DOHH2 (cell line): Measurements from ENCODE around the gene GAPT.
A peak's percentile ranks its signal among the peaks of the same experiment; 100 is the strongest.

Experiments used
- H3F3A ChIP-seq: fragments of 200-600 bp; sonication (generic), shearing (Covaris generic); 2 replicates; pipeline ENCODE4 v1.6.0; 2016; ENCODE audit warnings: antibody characterized with exemption, mild to moderate bottlenecking; ENCODE audit not compliant: control insufficient read depth, insufficient read depth
- H3K27ac ChIP-seq: fragments of 200-600 bp; sonication (generic); 2 replicates; pipeline ENCODE4 v1.5.1; 2014; ENCODE audit warnings: low read depth, mild to moderate bottlenecking, low read length, moderate library complexity
- H3K27me3 ChIP-seq: fragments of 200-600 bp; sonication (generic); 2 replicates; pipeline ENCODE4 v1.6.1; 2014; ENCODE audit warnings: mild to moderate bottlenecking, low read length, mixed read lengths; ENCODE audit not compliant: control insufficient read depth
- H3K36me3 ChIP-seq: fragments of 200-600 bp; sonication (generic); 2 replicates; pipeline ENCODE4 v1.6.1; 2014; ENCODE audit warnings: mild to moderate bottlenecking, low read length, moderate library complexity, mixed read lengths; ENCODE audit not compliant: control insufficient read depth
- H3K4me1 ChIP-seq: fragments of 200-600 bp; sonication (generic); 2 replicates; pipeline ENCODE4 v1.6.1; 2014; ENCODE audit warnings: mild to moderate bottlenecking, low read length, mixed read lengths; ENCODE audit not compliant: control insufficient read depth
- H3K4me2 ChIP-seq: fragments of 200-600 bp; sonication (generic); 2 replicates; pipeline ENCODE4 v1.6.0; 2014; ENCODE audit warnings: mild to moderate bottlenecking, low read length, moderate library complexity
- H3K4me3 ChIP-seq: fragments of 200-600 bp; sonication (generic); 2 replicates; pipeline ENCODE4 v1.5.1; 2014; ENCODE audit warnings: mild to moderate bottlenecking, low read length, mixed read lengths
- H3K79me2 ChIP-seq: fragments of 200-600 bp; sonication (generic); 2 replicates; pipeline ENCODE4 v1.6.1; 2014; ENCODE audit warnings: mild to moderate bottlenecking, low read length, mixed read lengths; ENCODE audit not compliant: control insufficient read depth
- H3K9me2 ChIP-seq: fragments of 200-600 bp; sonication (generic); replicated peaks from 2 replicates; pipeline ENCODE4 v1.6.1; 2014; ENCODE audit warnings: mild to moderate bottlenecking, low read length, mixed read lengths; ENCODE audit not compliant: control insufficient read depth
- H3K9me3 ChIP-seq: fragments of 200-600 bp; sonication (generic); 2 replicates; pipeline ENCODE4 v1.6.1; 2014; ENCODE audit warnings: antibody characterized with exemption, low read length, mixed read lengths; ENCODE audit not compliant: control insufficient read depth, insufficient read depth
- H4K20me1 ChIP-seq: fragments of 200-600 bp; sonication (generic); 2 replicates; pipeline ENCODE4 v1.6.0; 2014; ENCODE audit warnings: low read depth, mild to moderate bottlenecking, antibody characterized with exemption, low read length, moderate library complexity; ENCODE audit not compliant: control insufficient read depth, insufficient read depth
- CTCF ChIP-seq: fragments of 200-600 bp; sonication (generic); IDR thresholded peaks from one replicate; pipeline ENCODE4 v1.5.1; 2014; ENCODE audit warnings: antibody characterized with exemption, mild to moderate bottlenecking, low read depth, low read length; ENCODE audit not compliant: poor library complexity, severe bottlenecking
- EZH2phosphoT487 ChIP-seq: fragments of 200-600 bp; sonication (generic); IDR thresholded peaks from 2 replicates; pipeline ENCODE4 v1.6.1; 2017; ENCODE audit warnings: borderline replicate concordance, mild to moderate bottlenecking, antibody characterized with exemption, low read length, moderate library complexity, mixed read lengths

GAPT gene

GRCh38 chr5:58458743-58459145 lies 32.5 kb upstream of the GAPT start:
- no peak overlapping the region for H3K4me2 ChIP-seq
- no peaks in the 10 kb centered on the region for H3K9me2 ChIP-seq
- H3K27me3 ChIP-seq = peaks cover 26% of the 10 kb centered on the region
- no peak overlapping the region for H3K27ac ChIP-seq
- no peaks in the 10 kb centered on the region for H3F3A ChIP-seq
- H3K36me3 ChIP-seq = no peaks in the 10 kb centered on the region
- TF ChIP-seq EZH2phosphoT487 (no peak), CTCF (no peak)
- H3K79me2 ChIP-seq = no peaks in the 10 kb centered on the region
- H3K4me3 ChIP-seq = no peak overlapping the region
- peaks cover 22% of the 10 kb centered on the region for H3K4me1 ChIP-seq
- H4K20me1 ChIP-seq = no peaks in the 10 kb centered on the region
- no peaks in the 10 kb centered on the region for H3K9me3 ChIP-seq

- H3K79me2 ChIP-seq = no peaks in the 10 kb centered on the region
- no peak; the same call in 1 of the 2 replicates for TF ChIP-seq EZH2phosphoT487
- no peak for TF ChIP-seq CTCF
- peaks cover 22% of the 10 kb centered on the region for H3K4me1 ChIP-seq
- H4K20me1 ChIP-seq = no peaks in the 10 kb centered on the region
- H3K4me2 ChIP-seq = peak overlapping the region; percentile 95
- H3K4me3 ChIP-seq = peak overlapping the region; percentile 80
- H3K9me3 ChIP-seq = no peaks in the 10 kb centered on the region
- H3K27ac ChIP-seq = no peak overlapping the region
- no peaks in the 10 kb centered on the region for H3K36me3 ChIP-seq
- H3F3A ChIP-seq = no peaks in the 10 kb centered on the region
- no peaks in the 10 kb centered on the region for H3K9me2 ChIP-seq
- peaks cover 26% of the 10 kb centered on the region for H3K27me3 ChIP-seq
Measured at GRCh38 chr5:58459146-58460001, 31.9 kb upstream of the GAPT start.

GRCh38 chr5:58460002-58460731 lies 31.1 kb upstream of the GAPT start, which contains the start of gene PLK2:
PLK2 (minus strand) TSS chr5:58460086; CDS start chr5:58459959, 127 bp downstream.
- Histone ChIP-seq H3F3A (no peaks in the 10 kb centered on the region), H3K27ac (no peak within 1 kb of the TSS), H3K4me3 (peak within 1 kb of the TSS; percentile 80), H3K4me1 (peaks cover 22% of the 10 kb centered on the region), H3K9me2 (no peaks in the 10 kb centered on the region), H3K9me3 (no peaks in the 10 kb centered on the region), H3K4me2 (peak within 1 kb of the TSS; percentile 95), H4K20me1 (no peaks in the 10 kb centered on the region), H3K36me3 (no peaks in the 10 kb centered on the region), H3K27me3 (peaks cover 26% of the 10 kb centered on the region), H3K79me2 (no peaks in the 10 kb centered on the region)
- TF ChIP-seq EZH2phosphoT487 (no peak; the same call in 1 of the 2 replicates), CTCF (no peak)
